ENCODE measurements around the gene CNTNAP2.

DNA sequence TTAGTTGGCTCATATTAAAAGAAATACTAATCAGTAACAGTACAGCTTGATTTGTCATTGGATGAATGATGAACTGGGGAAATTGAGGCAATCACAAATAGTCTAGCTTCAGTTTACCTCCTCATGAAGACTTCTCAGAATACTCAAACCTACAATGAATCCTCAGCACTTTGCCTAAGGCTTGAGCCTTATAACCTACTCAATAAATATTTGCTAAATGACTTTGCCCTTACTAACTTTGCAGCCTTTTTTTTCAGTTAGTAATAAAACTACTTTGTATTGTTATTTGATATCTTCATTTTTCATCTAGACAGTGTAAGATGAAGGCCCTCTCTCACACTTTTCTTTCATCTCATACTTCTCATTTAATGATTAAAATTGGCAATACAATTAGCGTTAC, 1311.5 kb downstream of the CNTNAP2 start:
- TF ChIP-seq CTCF (IDR thresholded peaks at IDR 0.05; ENCODE audit: insufficient read depth, low read length, poor library complexity, severe bottlenecking): no peak
- no peak for TF ChIP-seq EZH2phosphoT487 (conservative IDR thresholded peaks at IDR 0.05; ENCODE audit: low read length)
